HG02885 (cell line): ENCODE measurements around the gene CORO2B.

ENCODE experiments used
- ATAC-seq: cut with Tn5 transposase; IDR thresholded peaks from one replicate; pipeline ENCODE4 v1.9.1; 2021; ENCODE audit warnings: mild to moderate bottlenecking; ENCODE audit not compliant: unreplicated experiment, poor library complexity

CORO2B gene

GRCh38 chr15:68713874-68714273 lies 135.1 kb downstream of the CORO2B start:
- no peak for ATAC-seq

GRCh38 chr15:68715111-68715510 lies 136.3 kb downstream of the CORO2B start:
- no peak for ATAC-seq

GRCh38 chr15:68717951-68718350 lies 139.2 kb downstream of the CORO2B start:
- ATAC-seq = no peak

- no peak for ATAC-seq
These were observed 139.7 kb downstream of the CORO2B start for GRCh38 chr15:68718468-68718867.

- no peak for ATAC-seq
These were observed 140.3 kb downstream of the CORO2B start for GRCh38 chr15:68719051-68719450.

GRCh38 chr15:68719672-68720071 lies 140.9 kb downstream of the CORO2B start:
- ATAC-seq = no peak

- ATAC-seq = no peak
These were observed 143.1 kb downstream of the CORO2B start for GRCh38 chr15:68721886-68722285.

GRCh38 chr15:68725736-68726135 lies 146.9 kb downstream of the CORO2B start:
- no peak for ATAC-seq

GRCh38 chr15:68726246-68726645 lies 147.5 kb downstream of the CORO2B start:
- no peak for ATAC-seq

GRCh38 chr15:68729789-68730411 lies 151.1 kb downstream of the CORO2B start:
- ATAC-seq = no peak

GRCh38 chr15:68730471-68730919 lies 151.7 kb downstream of the CORO2B start:
- no peak for ATAC-seq

GRCh38 chr15:68730976-68731897 lies 152.4 kb downstream of the CORO2B start:
- ATAC-seq = no peak

- ATAC-seq = no peak
These were observed 153.7 kb downstream of the CORO2B start for GRCh38 chr15:68732451-68732850.

- no peak for ATAC-seq
These were observed 154.9 kb downstream of the CORO2B start for GRCh38 chr15:68733666-68734065.

GRCh38 chr15:68734352-68734751 lies 155.6 kb downstream of the CORO2B start:
- no peak for ATAC-seq

GRCh38 chr15:68734881-68735280 lies 156.1 kb downstream of the CORO2B start:
- ATAC-seq = no peak

GRCh38 chr15:68735610-68736009 lies 156.8 kb downstream of the CORO2B start:
- no peak for ATAC-seq

- ATAC-seq = no peak
These were observed 160.7 kb downstream of the CORO2B start for GRCh38 chr15:68739390-68740080.

- ATAC-seq = no peak
These were observed 164.5 kb downstream of the CORO2B start for GRCh38 chr15:68743256-68743655.

GRCh38 chr15:68749365-68749764 lies 170.6 kb downstream of the CORO2B start:
- ATAC-seq = no peak

- no peak for ATAC-seq
These were observed 171.0 kb downstream of the CORO2B start for GRCh38 chr15:68749793-68750192.
